Lower leg skin (tissue), 4 donors: Measurements from ENCODE around the gene DLGAP3. TPM values are rescaled to one million over a fixed set of nuclear protein-coding genes. Genes with fewer than 3 reads are reported as not detected.
A peak's percentile ranks its signal among the peaks of the same experiment; 100 is the strongest.

Experiments
- DNase-seq, 2 donors: peaks; one replicate each; pipeline ENCODE4 v3.0.0-alpha.2; 2019; ENCODE audit warnings: low spot score in 2 of 2
- H3K4me3 ChIP-seq: fragments of 200-600 bp; sonication (generic); 2 replicates; pipeline ENCODE4 v1.5.1; 2017; ENCODE audit warnings: mild to moderate bottlenecking, low read depth; ENCODE audit not compliant: poor library complexity, severe bottlenecking
- CTCF ChIP-seq, 3 donors: fragments of 450-650 bp; IDR thresholded peaks; one replicate each; pipeline ENCODE4 v1.5.1; 2016; ENCODE audit warnings: antibody characterized with exemption in 3 of 3, mild to moderate bottlenecking in 3 of 3, moderate library complexity in 2 of 3
- POLR2A ChIP-seq, 2 donors: fragments of 450-650 bp; IDR thresholded peaks; one replicate each; pipeline ENCODE4 v1.6.1; 2016 to 2017; ENCODE audit warnings: antibody characterized with exemption in 2 of 2, mild to moderate bottlenecking in 1 of 2, moderate library complexity in 1 of 2
- WGBS, 2 donors: methylation state at CpG; one replicate each; pipeline ENCODE4 v1.1.5; 2018; 5-methylcytosine and 5-hydroxymethylcytosine counted together
- intact Hi-C: fragments of 100-400 bp; cut with DNase I; formaldehyde crosslinking; loops from one replicate; pipeline ENCODE4 v1.15.0; 2023; ENCODE audit warnings: low total_unique reads
- total RNA-seq, 4 donors: library from RNA; depleted of rRNA; stranded (reverse); fragments of >200 nt; gene quantifications; one replicate each; pipeline ENCODE4 v1.1.0, GENCODE V29; 2016

Gene DLGAP3
- total RNA-seq, 4 donors from 2014 or later, result 0.07 to 0.19 TPM; not detected in 2

GRCh38 chr1:34850382-34850781 is 79.1 kb downstream of the DLGAP3 start:
- WGBS, 2 donors, result 62 to 72% methylated on average over 6 of the region's 6 CpGs
- TF ChIP-seq POLR2A (IDR thresholded peaks at IDR 0.05) (no peak), CTCF (IDR thresholded peaks at IDR 0.05) (no peak)
- no peak for DNase-seq
- intact Hi-C loops, result no loop called here
- no peak overlapping the region for H3K4me3 ChIP-seq

GRCh38 chr1:34847094-34847493 is 82.4 kb downstream of the DLGAP3 start:
- WGBS, 2 donors, result 74 to 80% methylated on average over 7 of the region's 7 CpGs
- no peak overlapping the region for H3K4me3 ChIP-seq
- TF ChIP-seq POLR2A (IDR thresholded peaks at IDR 0.05) (no peak), CTCF (IDR thresholded peaks at IDR 0.05) (no peak)
- intact Hi-C loops, result loop anchor here (5.0 kb wide), 1 partner anchor 60 kb away; no protein-coding TSS in a partner anchor
- DNase-seq, result no peak

- WGBS, 2 donors, result 92 to 100% methylated on average over 2 of the region's 2 CpGs
- no peak overlapping the region for H3K4me3 ChIP-seq
- DNase-seq, result no peak
Measured at GRCh38 chr1:34846265-34846664, 83.2 kb downstream of the DLGAP3 start.

GRCh38 chr1:34845131-34845901 is 84.1 kb downstream of the DLGAP3 start:
- intact Hi-C loops, result loop anchor here (5.0 kb wide), 1 partner anchor 58 kb away; no protein-coding TSS in a partner anchor
- no peak for DNase-seq
- 78 to 84% methylated on average over 16 of the region's 16 CpGs for WGBS, 2 donors
- no peak overlapping the region for H3K4me3 ChIP-seq
- TF ChIP-seq CTCF (IDR thresholded peaks at IDR 0.05), result no peak
- no peak for TF ChIP-seq POLR2A (IDR thresholded peaks at IDR 0.05)

More at GRCh38 chr1:34846265-34846664, 83.2 kb downstream of the DLGAP3 start:
- intact Hi-C loops, result loop anchor here (5.0 kb wide), 1 partner anchor 59 kb away; no protein-coding TSS in a partner anchor
- TF ChIP-seq POLR2A (IDR thresholded peaks at IDR 0.05), result no peak
- no peak for TF ChIP-seq CTCF (IDR thresholded peaks at IDR 0.05)

GRCh38 chr1:34844252-34844634 is 85.2 kb downstream of the DLGAP3 start:
- H3K4me3 ChIP-seq, result no peak overlapping the region
- DNase-seq, result peak in 1 of 2 donors; percentile 59
- TF ChIP-seq POLR2A (IDR thresholded peaks at IDR 0.05), result no peak
- no peak for TF ChIP-seq CTCF (IDR thresholded peaks at IDR 0.05)
- WGBS, 2 donors, result 57 to 85% methylated on average over 4 of the region's 4 CpGs
- intact Hi-C loops, result no loop called here
